Liver (tissue), 9 donors: ENCODE data around the gene HS3ST1. TPM values are rescaled to one million over a fixed set of nuclear protein-coding genes. Genes with fewer than 3 reads are reported as not detected.

Experiments
- DNase-seq: peaks from one replicate; pipeline ENCODE4 v3.0.0-alpha.2; 2017; ENCODE audit warnings: low spot score
- H3K27ac ChIP-seq, 2 donors: one replicate each; pipeline ENCODE4 v1.7.0; 2013; ENCODE audit warnings: inconsistent platforms in 2 of 2, low read length in 2 of 2, control low read depth in 1 of 2, low read depth in 1 of 2, mild to moderate bottlenecking in 1 of 2
- H3K27me3 ChIP-seq, 4 donors: one replicate each; pipeline versions ENCODE4 v1.6.1 to v1.7.0; 2013; ENCODE audit warnings: low read length in 3 of 4, inconsistent platforms in 1 of 4, mild to moderate bottlenecking in 1 of 4, moderate library complexity in 1 of 4; ENCODE audit not compliant: control insufficient read depth in 4 of 4, insufficient read depth in 4 of 4
- H3K36me3 ChIP-seq, 4 donors: one replicate each; pipeline versions ENCODE4 v1.6.1 to v1.7.0; 2013; ENCODE audit warnings: low read length in 3 of 4, mild to moderate bottlenecking in 3 of 4, low read depth in 1 of 4, moderate library complexity in 1 of 4; ENCODE audit not compliant: control insufficient read depth in 4 of 4, insufficient read depth in 3 of 4
- H3K4me1 ChIP-seq, 4 donors: one replicate each; pipeline versions ENCODE4 v1.6.1 to v1.7.0; 2013; ENCODE audit warnings: low read length in 3 of 4, mild to moderate bottlenecking in 3 of 4, moderate library complexity in 1 of 4; ENCODE audit not compliant: control insufficient read depth in 4 of 4, insufficient read depth in 4 of 4
- H3K4me3 ChIP-seq, 3 donors: one replicate each; pipeline versions ENCODE4 v1.6.1 to v1.7.0; 2013; ENCODE audit warnings: low read length in 3 of 3, control low read depth in 1 of 3, low read depth in 1 of 3, mild to moderate bottlenecking in 1 of 3
- H3K9ac ChIP-seq, 2 donors: one replicate each; pipeline ENCODE4 v1.7.0; 2013; ENCODE audit warnings: low read length in 2 of 2, mild to moderate bottlenecking in 2 of 2, moderate library complexity in 2 of 2, control low read depth in 1 of 2, low read depth in 1 of 2
- H3K9me3 ChIP-seq, 4 donors: one replicate each; pipeline versions ENCODE4 v1.6.1 to v1.7.0; 2013; ENCODE audit warnings: low read length in 3 of 4; ENCODE audit not compliant: control insufficient read depth in 4 of 4
- ATF3 ChIP-seq: IDR thresholded peaks from 2 replicates; pipeline ENCODE4 v1.6.1; 2016; ENCODE audit warnings: antibody characterized with exemption
- CTCF ChIP-seq: fragments of 150-350 bp; IDR thresholded peaks from 2 replicates; pipeline ENCODE4 v1.5.1; 2017; ENCODE audit warnings: improper control_type of control experiment, low read depth, low read length; ENCODE audit not compliant: missing input control
- EGR1 ChIP-seq, 2 donors: IDR thresholded peaks; 2 replicates each; pipeline ENCODE4 v1.6.1; 2016 to 2018; ENCODE audit warnings: antibody characterized with exemption in 2 of 2, low read depth in 2 of 2
- FOXA1 ChIP-seq: IDR thresholded peaks from 2 replicates; pipeline ENCODE4 v1.6.1; 2016; ENCODE audit warnings: antibody characterized with exemption
- FOXA2 ChIP-seq: IDR thresholded peaks from 2 replicates; pipeline ENCODE4 v1.6.1; 2016; ENCODE audit warnings: antibody characterized with exemption
- GABPA ChIP-seq, 2 donors: IDR thresholded peaks in 1 of 2; conservative IDR thresholded peaks in 1 of 2; 2 replicates each; pipeline ENCODE4 v1.6.1; 2016; ENCODE audit warnings: antibody characterized with exemption in 2 of 2, mild to moderate bottlenecking in 1 of 2, moderate library complexity in 1 of 2
- HNF4A ChIP-seq, 2 donors: conservative IDR thresholded peaks; 2 replicates each; pipeline ENCODE4 v1.6.1; 2016; ENCODE audit warnings: antibody characterized with exemption in 2 of 2, mild to moderate bottlenecking in 2 of 2
- HNF4G ChIP-seq: IDR thresholded peaks from 2 replicates; pipeline ENCODE4 v1.6.1; 2016; ENCODE audit warnings: antibody characterized with exemption
- JUND ChIP-seq, 2 donors: IDR thresholded peaks; 2 replicates each; pipeline ENCODE4 v1.6.1; 2016; ENCODE audit warnings: antibody characterized with exemption in 2 of 2
- RAD21 ChIP-seq, 2 donors: IDR thresholded peaks; 2 replicates each; pipeline ENCODE4 v1.6.1; 2016; ENCODE audit warnings: antibody characterized with exemption in 2 of 2, mild to moderate bottlenecking in 2 of 2
- REST ChIP-seq: IDR thresholded peaks from 2 replicates; pipeline ENCODE4 v1.6.1; 2016; ENCODE audit warnings: antibody characterized with exemption, mild to moderate bottlenecking
- TAF1 ChIP-seq: conservative IDR thresholded peaks from 2 replicates; pipeline ENCODE4 v1.6.1; 2016; ENCODE audit warnings: antibody characterized with exemption, mild to moderate bottlenecking
- YY1 ChIP-seq: IDR thresholded peaks from 2 replicates; pipeline ENCODE4 v1.6.1; 2016; ENCODE audit warnings: antibody characterized with exemption, mild to moderate bottlenecking
- WGBS: extraction: QIAGEN DNeasy Blood & Tissue Kit; methylation state at CpG from one replicate; pipeline ENCODE4 v1.1.7; 2013; 5-methylcytosine and 5-hydroxymethylcytosine counted together
- polyA plus RNA-seq, 2 donors: library from polyadenylated mRNA; stranded (reverse) in 1 of 2; unstranded in 1 of 2; fragments of 200-250 nt in 1 of 2; fragments of >200 nt in 1 of 2; fragmentation: Nextera tagmentation in 1 of 2; extraction: Ambion mirVana in 1 of 2; gene quantifications; one replicate each; pipeline versions ENCODE4 v1.2.1 to v1.2.3, GENCODE V29; 2013 to 2015
- total RNA-seq, 2 donors: library from RNA; depleted of rRNA; stranded (reverse); fragments of >200 nt; gene quantifications; one replicate each; pipeline ENCODE4 v1.2.3, GENCODE V29; 2014
- donor health status: healthy.
- donor health status: healthy.
- donor health status: healthy.
- donor health status: healthy.
- donor health status: healthy.

The HS3ST1 gene
- total and polyA plus RNA-seq, 4 donors = 0.25 to 0.75 (median 0.30) TPM

- Histone ChIP-seq H3K9ac (no peak overlapping the region), H3K9me3 (no peaks in the 10 kb centered on the region), H3K27ac (no peak overlapping the region), H3K27me3 (no peaks in the 10 kb centered on the region), H3K36me3 (no peaks in the 10 kb centered on the region), H3K4me1 (no peaks in the 10 kb centered on the region), H3K4me3 (no peak overlapping the region)
- WGBS = 53% methylated on average over 4 of the region's 4 CpGs
- TF ChIP-seq RAD21 (IDR thresholded peaks at IDR 0.05) (no peak), TAF1 (no peak), GABPA (IDR thresholded peaks at IDR 0.05 in 1 of 2, conservative IDR thresholded peaks at IDR 0.05 in 1 of 2) (no peak), FOXA2 (no peak), REST (no peak), EGR1 (IDR thresholded peaks at IDR 0.05; ENCODE audit: low read depth in 2 of 2) (no peak), CTCF (no peak), YY1 (no peak)
- no peak for DNase-seq
These were observed 52.1 kb downstream of the HS3ST1 start for GRCh38 chr4:11376571-11376970.

GRCh38 chr4:11376146-11376545, 52.5 kb downstream of the HS3ST1 start:
- Histone ChIP-seq H3K9ac (no peak overlapping the region), H3K9me3 (no peaks in the 10 kb centered on the region), H3K27ac (no peak overlapping the region), H3K36me3 (no peaks in the 10 kb centered on the region), H3K4me1 (no peaks in the 10 kb centered on the region), H3K27me3 (no peaks in the 10 kb centered on the region), H3K4me3 (no peak overlapping the region)
- DNase-seq = no peak
- 73% methylated on average over 7 of the region's 7 CpGs for WGBS
- TF ChIP-seq ATF3 = no peak
- no peak for TF ChIP-seq HNF4A (conservative IDR thresholded peaks at IDR 0.05)
- TF ChIP-seq HNF4G = no peak
- no peak for TF ChIP-seq CTCF
- no peak for TF ChIP-seq FOXA2
- TF ChIP-seq FOXA1 = no peak
- TF ChIP-seq JUND (IDR thresholded peaks at IDR 0.05) = no peak
